Upper lobe of left lung (tissue), 4 donors: Measurements from ENCODE around the gene PRDM16.
A peak's percentile ranks its signal among the peaks of the same experiment; 100 is the strongest.

ENCODE experiments used
- EP300 ChIP-seq, 4 donors: sonication (generic); formaldehyde crosslinking; IDR thresholded peaks; one replicate each; pipeline ENCODE4 v1.5.1; 2017; ENCODE audit warnings: antibody characterized with exemption in 4 of 4, control low read depth in 2 of 4
- POLR2A ChIP-seq, 4 donors: fragments of 450-650 bp; IDR thresholded peaks; one replicate each; pipeline ENCODE4 v1.5.1; 2016 to 2017; ENCODE audit warnings: antibody characterized with exemption in 4 of 4, mild to moderate bottlenecking in 2 of 4
- POLR2AphosphoS5 ChIP-seq, 2 donors: sonication (generic); formaldehyde crosslinking; IDR thresholded peaks; one replicate each; pipeline ENCODE4 v1.5.1; 2017; ENCODE audit warnings: antibody characterized with exemption in 2 of 2
- TF ChIP-seq, protein P1 (sequence below), 6 experiments: fragments of 450-650 bp in 4 of 6; fragments of 200-600 bp in 2 of 6; sonication (generic) in 2 of 6; IDR thresholded peaks; one replicate each; pipeline ENCODE4 v1.5.1; 2016 to 2019; ENCODE audit warnings: antibody characterized with exemption in 6 of 6

DNA sequence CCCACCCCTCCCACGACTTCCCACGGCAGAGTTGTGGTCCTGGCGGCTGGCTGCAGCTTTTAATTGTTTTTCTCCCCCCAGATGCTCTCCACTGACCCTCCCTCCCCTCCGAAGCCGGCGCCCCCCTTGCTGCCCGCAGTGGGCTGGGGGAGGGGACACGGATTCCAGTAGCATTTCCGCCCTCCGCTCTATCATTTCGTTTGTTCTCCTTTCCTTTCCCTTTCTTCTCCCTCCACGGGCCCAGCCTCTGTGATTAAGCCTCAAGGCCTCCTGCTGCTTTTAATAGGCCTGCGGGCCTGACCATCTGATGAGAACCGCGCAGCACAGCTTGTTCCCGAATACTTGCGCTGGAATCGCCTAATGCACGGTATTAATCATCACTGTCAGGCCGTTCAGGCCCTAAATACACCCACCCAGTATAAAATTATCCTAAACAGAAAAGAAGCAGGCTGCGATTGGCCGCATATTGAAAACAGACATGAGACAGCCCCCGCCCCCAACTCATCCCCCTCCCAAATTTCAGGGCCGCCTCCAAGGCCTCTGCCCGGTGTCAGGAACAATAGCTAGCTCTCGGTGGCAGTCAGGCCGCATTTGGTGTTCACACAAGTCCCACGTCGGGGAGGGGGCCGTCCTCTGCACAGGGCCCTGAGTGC lies 283.4 kb downstream of the PRDM16 start:
- TF ChIP-seq, protein P1, sequence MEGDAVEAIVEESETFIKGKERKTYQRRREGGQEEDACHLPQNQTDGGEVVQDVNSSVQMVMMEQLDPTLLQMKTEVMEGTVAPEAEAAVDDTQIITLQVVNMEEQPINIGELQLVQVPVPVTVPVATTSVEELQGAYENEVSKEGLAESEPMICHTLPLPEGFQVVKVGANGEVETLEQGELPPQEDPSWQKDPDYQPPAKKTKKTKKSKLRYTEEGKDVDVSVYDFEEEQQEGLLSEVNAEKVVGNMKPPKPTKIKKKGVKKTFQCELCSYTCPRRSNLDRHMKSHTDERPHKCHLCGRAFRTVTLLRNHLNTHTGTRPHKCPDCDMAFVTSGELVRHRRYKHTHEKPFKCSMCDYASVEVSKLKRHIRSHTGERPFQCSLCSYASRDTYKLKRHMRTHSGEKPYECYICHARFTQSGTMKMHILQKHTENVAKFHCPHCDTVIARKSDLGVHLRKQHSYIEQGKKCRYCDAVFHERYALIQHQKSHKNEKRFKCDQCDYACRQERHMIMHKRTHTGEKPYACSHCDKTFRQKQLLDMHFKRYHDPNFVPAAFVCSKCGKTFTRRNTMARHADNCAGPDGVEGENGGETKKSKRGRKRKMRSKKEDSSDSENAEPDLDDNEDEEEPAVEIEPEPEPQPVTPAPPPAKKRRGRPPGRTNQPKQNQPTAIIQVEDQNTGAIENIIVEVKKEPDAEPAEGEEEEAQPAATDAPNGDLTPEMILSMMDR (IDR thresholded peaks at IDR 0.05) = no peak
- TF ChIP-seq POLR2A (IDR thresholded peaks at IDR 0.05) = no peak
- TF ChIP-seq EP300 (IDR thresholded peaks at IDR 0.05) = no peak
- TF ChIP-seq POLR2AphosphoS5 (IDR thresholded peaks at IDR 0.05) = peak in 1 of 2 donors; percentile 30
